Parathyroid adenoma (tissue), 2 donors: ENCODE data around the gene ARX.

ENCODE experiments used
- H2AFZ ChIP-seq: fragments of 300-600 bp; sonication (generic); one replicate; pipeline ENCODE4 v1.7.0; 2017; ENCODE audit warnings: antibody characterized with exemption, mild to moderate bottlenecking
- H3K27ac ChIP-seq: fragments of 300-600 bp; sonication (generic); one replicate; pipeline ENCODE4 v1.7.0; 2017
- H3K27me3 ChIP-seq: fragments of 300-600 bp; sonication (generic); one replicate; pipeline ENCODE4 v1.7.0; 2017; ENCODE audit warnings: low read length; ENCODE audit not compliant: control insufficient read depth, insufficient read depth
- H3K36me3 ChIP-seq: fragments of 300-600 bp; sonication (generic); one replicate; pipeline ENCODE4 v1.7.0; 2017; ENCODE audit warnings: low read length; ENCODE audit not compliant: control insufficient read depth, insufficient read depth
- H3K4me1 ChIP-seq: fragments of 300-600 bp; sonication (generic); one replicate; pipeline ENCODE4 v1.7.0; 2017; ENCODE audit warnings: control low read depth
- H3K4me2 ChIP-seq: fragments of 300-600 bp; sonication (generic); one replicate; pipeline ENCODE4 v1.7.0; 2017; ENCODE audit warnings: low read length
- H3K4me3 ChIP-seq: fragments of 300-600 bp; sonication (generic); one replicate; pipeline ENCODE4 v1.7.0; 2017; ENCODE audit warnings: low read depth, low read length
- H3K79me2 ChIP-seq: fragments of 300-600 bp; sonication (generic); one replicate; pipeline ENCODE4 v1.7.0; 2017; ENCODE audit warnings: control low read depth
- H3K9ac ChIP-seq: fragments of 300-600 bp; sonication (generic); one replicate; pipeline ENCODE4 v1.7.0; 2017; ENCODE audit warnings: mild to moderate bottlenecking
- H3K9me3 ChIP-seq: fragments of 300-600 bp; sonication (generic); one replicate; pipeline ENCODE4 v1.7.0; 2017; ENCODE audit warnings: low read length; ENCODE audit not compliant: control insufficient read depth
- TF ChIP-seq, protein P1 (sequence below): fragments of 300-600 bp; sonication (generic); IDR thresholded peaks from one replicate; pipeline ENCODE4 v1.7.0; 2017; ENCODE audit warnings: antibody characterized with exemption, mild to moderate bottlenecking
- donor health status: primary hyperparathyroidism.

The ARX gene

DNA sequence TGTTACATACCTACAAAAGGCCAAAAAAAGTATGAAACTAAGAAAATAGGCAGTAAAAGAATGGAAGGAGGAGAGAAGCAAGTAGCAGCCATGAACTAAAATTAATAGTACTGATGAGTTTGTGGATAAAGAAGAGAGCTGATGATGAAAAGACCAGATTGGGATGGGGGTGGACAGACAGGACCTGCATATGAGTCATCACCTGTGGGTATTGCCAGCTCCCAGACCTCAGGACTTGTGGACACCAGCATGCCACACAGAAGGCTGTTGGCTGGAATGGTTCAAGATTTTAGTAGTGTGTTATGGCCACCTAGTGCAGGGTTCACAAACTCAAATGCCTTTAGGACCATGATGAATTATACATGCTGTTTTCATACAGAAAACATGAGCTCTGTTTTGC, 58.9 kb downstream of the ARX start:
- H3K9me3 ChIP-seq, result no peaks in the 10 kb centered on the region
- H3K4me3 ChIP-seq, result no peak overlapping the region
- TF ChIP-seq, protein P1, sequence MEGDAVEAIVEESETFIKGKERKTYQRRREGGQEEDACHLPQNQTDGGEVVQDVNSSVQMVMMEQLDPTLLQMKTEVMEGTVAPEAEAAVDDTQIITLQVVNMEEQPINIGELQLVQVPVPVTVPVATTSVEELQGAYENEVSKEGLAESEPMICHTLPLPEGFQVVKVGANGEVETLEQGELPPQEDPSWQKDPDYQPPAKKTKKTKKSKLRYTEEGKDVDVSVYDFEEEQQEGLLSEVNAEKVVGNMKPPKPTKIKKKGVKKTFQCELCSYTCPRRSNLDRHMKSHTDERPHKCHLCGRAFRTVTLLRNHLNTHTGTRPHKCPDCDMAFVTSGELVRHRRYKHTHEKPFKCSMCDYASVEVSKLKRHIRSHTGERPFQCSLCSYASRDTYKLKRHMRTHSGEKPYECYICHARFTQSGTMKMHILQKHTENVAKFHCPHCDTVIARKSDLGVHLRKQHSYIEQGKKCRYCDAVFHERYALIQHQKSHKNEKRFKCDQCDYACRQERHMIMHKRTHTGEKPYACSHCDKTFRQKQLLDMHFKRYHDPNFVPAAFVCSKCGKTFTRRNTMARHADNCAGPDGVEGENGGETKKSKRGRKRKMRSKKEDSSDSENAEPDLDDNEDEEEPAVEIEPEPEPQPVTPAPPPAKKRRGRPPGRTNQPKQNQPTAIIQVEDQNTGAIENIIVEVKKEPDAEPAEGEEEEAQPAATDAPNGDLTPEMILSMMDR, result no peak
- no peak overlapping the region for H2AFZ ChIP-seq
- H3K9ac ChIP-seq, result no peak overlapping the region
- no peaks in the 10 kb centered on the region for H3K36me3 ChIP-seq
- H3K4me1 ChIP-seq, result no peaks in the 10 kb centered on the region
- H3K27me3 ChIP-seq, result no peaks in the 10 kb centered on the region
- no peak overlapping the region for H3K4me2 ChIP-seq
- H3K27ac ChIP-seq, result no peak overlapping the region
- no peaks in the 10 kb centered on the region for H3K79me2 ChIP-seq

DNA sequence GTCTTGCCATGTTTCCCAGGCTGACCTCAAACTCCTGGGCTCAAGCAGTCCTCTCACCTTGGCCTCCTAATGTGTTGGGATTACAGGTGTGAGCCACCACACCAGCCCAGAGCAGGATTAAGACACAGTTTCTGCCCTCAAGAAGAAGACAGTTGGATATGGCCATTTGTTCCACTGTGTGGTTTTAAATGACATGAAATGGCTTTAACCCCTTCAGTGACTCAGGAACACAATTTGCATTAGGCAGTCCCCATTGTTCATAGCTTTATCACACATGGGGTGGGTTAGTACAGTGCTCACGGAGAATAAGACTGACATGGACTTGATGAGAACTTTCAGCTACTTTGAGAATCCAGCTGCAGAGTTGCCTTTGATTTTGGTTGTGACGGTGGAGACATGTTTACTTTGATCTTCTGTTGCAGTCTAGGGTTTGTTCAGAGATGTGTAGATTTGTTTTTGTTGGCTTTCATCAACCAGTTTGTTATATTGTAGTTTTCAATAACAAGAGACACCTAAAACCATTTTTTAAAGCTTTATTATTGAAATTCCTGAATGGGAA, 60.3 kb downstream of the ARX start:
- no peak overlapping the region for H3K27ac ChIP-seq
- no peaks in the 10 kb centered on the region for H3K4me1 ChIP-seq
- no peak overlapping the region for H3K4me3 ChIP-seq
- no peaks in the 10 kb centered on the region for H3K79me2 ChIP-seq
- no peaks in the 10 kb centered on the region for H3K9me3 ChIP-seq
- H3K9ac ChIP-seq, result no peak overlapping the region
- no peaks in the 10 kb centered on the region for H3K36me3 ChIP-seq
- no peaks in the 10 kb centered on the region for H3K27me3 ChIP-seq
- TF ChIP-seq, protein P1, result no peak
- no peak overlapping the region for H3K4me2 ChIP-seq
- H2AFZ ChIP-seq, result no peak overlapping the region

GRCh38 chrX:24954732-24955131, 61.0 kb downstream of the ARX start:
- Histone ChIP-seq H3K79me2 (no peaks in the 10 kb centered on the region), H3K36me3 (no peaks in the 10 kb centered on the region), H3K27me3 (no peaks in the 10 kb centered on the region), H3K4me2 (no peak overlapping the region), H3K4me3 (no peak overlapping the region), H3K27ac (no peak overlapping the region), H3K9me3 (no peaks in the 10 kb centered on the region), H2AFZ (no peak overlapping the region), H3K4me1 (no peaks in the 10 kb centered on the region), H3K9ac (no peak overlapping the region)
- TF ChIP-seq, protein P1, result no peak
